ENCODE measurements around the gene HRAS. TPM values are rescaled to one million over a fixed set of nuclear protein-coding genes. Genes with fewer than 3 reads are reported as not detected.
A peak's percentile ranks its signal among the peaks of the same experiment; 100 is the strongest.

HRAS gene
- total RNA-seq, 1 experiment from 2014 or later, result 104 TPM

- H2AFZ ChIP-seq (ENCODE audit: low read depth, low read length, poor library complexity, severe bottlenecking), result no peak overlapping the region
- DNase-seq (ENCODE audit: low read depth, low spot score) (no peak), ATAC-seq (no peak; the same call in 1 of the 2 replicates)
- ChIA-PET CTCF (no interaction called here), RAD21 (ENCODE audit: low non-redundant PET in 1 of 2, low total read pairs in 2 of 2, uncharacterized antibody in 2 of 2, unreplicated experiment in 2 of 2) (no interaction called here), POLR2A (interaction anchor here (1.7 kb wide), 1 partner anchor 26 kb away, joined by 5 read pairs; no protein-coding TSS in a partner anchor)
- peak overlapping the region; percentile 95 for H3K27ac ChIP-seq (ENCODE audit: low read depth, low read length)
- intact Hi-C loops (cut with micrococcal nuclease), result no loop called here
- no peaks in the 10 kb centered on the region for H4K20me1 ChIP-seq (ENCODE audit: insufficient read depth)
- no peaks in the 10 kb centered on the region for H3K27me3 ChIP-seq (ENCODE audit: insufficient read depth, low read length)
- no peaks in the 10 kb centered on the region for H3K9me3 ChIP-seq (ENCODE audit: control insufficient read depth in 1 of 2, insufficient read depth in 1 of 2, low read depth in 1 of 2, low read length in 2 of 2)
- peaks cover 15 to 33% of the 10 kb centered on the region in 2 experiments; a peak in 3 of 4 replicates for H3K4me1 ChIP-seq (ENCODE audit: control insufficient read depth in 1 of 2, insufficient read depth in 2 of 2, low read length in 2 of 2)
- peak overlapping the region; percentile 89 for H3K9ac ChIP-seq (ENCODE audit: low read length)
- TF ChIP-seq ZFX (IDR thresholded peaks at IDR 0.05) (no peak; the same call in 1 of the 2 replicates), RAD21 (IDR thresholded peaks at IDR 0.05; ENCODE audit: low read depth) (no peak), SIN3A (IDR thresholded peaks at IDR 0.05; ENCODE audit: low read depth) (no peak), ZBTB33 (IDR thresholded peaks at IDR 0.05; ENCODE audit: extremely low read depth, insufficient replicate concordance, low read length) (no peak), MAX (IDR thresholded peaks at IDR 0.05) (no peak), SRF (IDR thresholded peaks at IDR 0.05; ENCODE audit: low read depth) (no peak), ATF3 (IDR thresholded peaks at IDR 0.05) (no peak), FOSL1 (IDR thresholded peaks at IDR 0.05; ENCODE audit: low read depth) (no peak), ZNF274 (IDR thresholded peaks at IDR 0.05; ENCODE audit: low read depth, low read length) (no peak), CBX3 (IDR thresholded peaks at IDR 0.05; ENCODE audit: low read depth) (no peak), CEBPB (IDR thresholded peaks at IDR 0.05; ENCODE audit: low read depth) (no peak), POLR2AphosphoS5 (IDR thresholded peaks at IDR 0.05; ENCODE audit: low read depth, low read length) (no peak), CTCF (IDR thresholded peaks at IDR 0.05 in 2 of 3, conservative IDR thresholded peaks at IDR 0.05 in 1 of 3; ENCODE audit: borderline replicate concordance in 1 of 3, insufficient read depth in 1 of 3, low read depth in 2 of 3, low read length in 2 of 3) (no peak), TCF7L2 (IDR thresholded peaks at IDR 0.05; ENCODE audit: borderline replicate concordance, extremely low read depth, insufficient read depth, insufficient read length) (no peak), ELF1 (IDR thresholded peaks at IDR 0.05; ENCODE audit: borderline replicate concordance, low read depth) (no peak), JUND (IDR thresholded peaks at IDR 0.05) (no peak), SP1 (IDR thresholded peaks at IDR 0.05; ENCODE audit: low read depth) (no peak), EZH2 (IDR thresholded peaks at IDR 0.05) (no peak), EGR1 (IDR thresholded peaks at IDR 0.05; ENCODE audit: low read depth) (no peak), POLR2A (IDR thresholded peaks at IDR 0.05; ENCODE audit: borderline replicate concordance, extremely low read depth, insufficient read depth, insufficient read length) (no peak)
- no TSS peak for BruUV-seq (replicated peaks)
- H3K4me3 ChIP-seq (replicated peaks in 1 of 2; ENCODE audit: low read depth in 1 of 2, low read length in 2 of 2), result peak overlapping the region; percentile 69 to 90
- H3K36me3 ChIP-seq (ENCODE audit: control insufficient read depth in 1 of 2, insufficient read depth in 2 of 2, low read length in 2 of 2), result peaks cover 0 to 26% of the 10 kb centered on the region in 2 experiments; a peak in 2 of 4 replicates
- H3K79me2 ChIP-seq (ENCODE audit: insufficient read depth, low read length), result peaks cover 33% of the 10 kb centered on the region
- peak overlapping the region; percentile 92 for H3K4me2 ChIP-seq (ENCODE audit: low read length)
- no peaks in the 10 kb centered on the region for H3K9me2 ChIP-seq (ENCODE audit: insufficient read depth)
These were observed 773 bp downstream of the HRAS start for GRCh38 chr11:534396-535209.

Measured in HCT116 (cell line).